SK-N-SH (cell line): ENCODE measurements around the gene CLPSL2. TPM values are rescaled to one million over a fixed set of nuclear protein-coding genes. Genes with fewer than 3 reads are reported as not detected.
A peak's percentile ranks its signal among the peaks of the same experiment; 100 is the strongest.
"Not testable (repeated sequence)": the region's sequence is repeated elsewhere in the genome, so short reads cannot be mapped to it uniquely, and the experiment has no call there.

Experiments used
- CTCF ChIA-PET: fragments of 300-600, 350-600 bp; formaldehyde crosslinking; extraction: SDS; loops from one replicate; lab custom pipeline; 2021; lab: Yijun Ruan, JAX
- POLR2A ChIA-PET: fragments of 350-600 bp; sonication (Branson Sonifier 250); formaldehyde crosslinking; extraction: SDS; loops from one replicate; lab custom pipeline; 2020; ENCODE audit warnings: antibody characterized with exemption, inconsistent platforms; lab: Yijun Ruan, JAX
- DNase-seq: peaks from one replicate; pipeline ENCODE4 v3.0.0; 2012
- H2AFZ ChIP-seq: fragments of 200-600 bp; sonication (generic); 2 replicates; pipeline ENCODE4 v1.8.1; 2016; ENCODE audit warnings: antibody characterized with exemption, mild to moderate bottlenecking, low read depth
- H3F3A ChIP-seq: fragments of 200-600 bp; sonication (generic); replicated peaks from 2 replicates; pipeline ENCODE3; 2016; ENCODE audit warnings: antibody characterized with exemption, mild to moderate bottlenecking; ENCODE audit not compliant: insufficient read depth
- H3K27ac ChIP-seq, 2 experiments: fragments of 200-500 bp in 1 of 2; fragments of 200-600 bp in 1 of 2; sonication (Bioruptor generic) in 1 of 2; sonication (generic), shearing (Covaris generic) in 1 of 2; 2 replicates each; pipeline versions ENCODE4 v1.5.1 to v1.6.1; 2014 to 2016; ENCODE audit warnings: low read depth in 2 of 2, inconsistent platforms in 1 of 2, low read length in 1 of 2, mild to moderate bottlenecking in 1 of 2, mixed read lengths in 1 of 2
- H3K27me3 ChIP-seq: fragments of 200-600 bp; sonication (generic), shearing (Covaris generic); 2 replicates; pipeline ENCODE4 v1.6.1; 2016; ENCODE audit warnings: mixed run types; ENCODE audit not compliant: insufficient read depth
- H3K36me3 ChIP-seq, 2 experiments: fragments of 200-500 bp in 1 of 2; fragments of 200-600 bp in 1 of 2; sonication (Bioruptor generic) in 1 of 2; sonication (generic) in 1 of 2; replicated peaks in 1 of 2; 2 replicates each; pipeline versions ENCODE3 to v1.5.1; 2014 to 2016; ENCODE audit warnings: low read length in 1 of 2, mild to moderate bottlenecking in 1 of 2; ENCODE audit not compliant: insufficient read depth in 2 of 2, control insufficient read depth in 1 of 2
- H3K4me1 ChIP-seq, 2 experiments: fragments of 200-500 bp in 1 of 2; fragments of 200-600 bp in 1 of 2; sonication (Bioruptor generic) in 1 of 2; sonication (generic), shearing (Covaris generic) in 1 of 2; 2 replicates each; pipeline versions ENCODE4 v1.5.1 to v1.6.1; 2014 to 2016; ENCODE audit warnings: low read depth in 1 of 2, low read length in 1 of 2, mixed run types in 1 of 2; ENCODE audit not compliant: insufficient read depth in 2 of 2, control insufficient read depth in 1 of 2
- H3K4me2 ChIP-seq: fragments of 200-600 bp; sonication (generic), shearing (Covaris generic); 2 replicates; pipeline ENCODE4 v1.6.1; 2017; ENCODE audit warnings: mixed run types
- H3K4me3 ChIP-seq, 2 experiments: fragments of 200-500 bp in 1 of 2; fragments of 200-600 bp in 1 of 2; sonication (Bioruptor generic) in 1 of 2; sonication (generic), shearing (Covaris generic) in 1 of 2; 2 replicates each; pipeline versions ENCODE4 v1.5.1 to v1.8.1; 2014 to 2016; ENCODE audit warnings: low read depth in 2 of 2, inconsistent platforms in 1 of 2, low read length in 1 of 2, mild to moderate bottlenecking in 1 of 2, mixed read lengths in 1 of 2, moderate library complexity in 1 of 2
- H3K79me2 ChIP-seq: fragments of 200-600 bp; sonication (generic); 2 replicates; pipeline ENCODE4 v1.8.1; 2017; ENCODE audit warnings: mild to moderate bottlenecking; ENCODE audit not compliant: insufficient read depth
- H3K9ac ChIP-seq: fragments of 200-600 bp; sonication (generic); 2 replicates; pipeline ENCODE4 v1.6.1; 2017; ENCODE audit warnings: mixed run types
- H3K9me2 ChIP-seq: fragments of 200-600 bp; sonication (generic); 2 replicates; pipeline ENCODE4 v1.6.1; 2017; ENCODE audit warnings: mixed run types
- H3K9me3 ChIP-seq: fragments of 200-600 bp; sonication (generic); 2 replicates; pipeline ENCODE4 v1.6.1; 2017; ENCODE audit warnings: mixed run types, mild to moderate bottlenecking, moderate library complexity
- H4K20me1 ChIP-seq: fragments of 200-600 bp; sonication (generic); 2 replicates; pipeline ENCODE4 v1.6.1; 2017; ENCODE audit warnings: mild to moderate bottlenecking, mixed run types; ENCODE audit not compliant: insufficient read depth
- ELF1 ChIP-seq: IDR thresholded peaks from 2 replicates; pipeline ENCODE4 v1.4.0; 2012
- EP300 ChIP-seq, 2 experiments: IDR thresholded peaks; 2 replicates each; pipeline versions ENCODE4 v1.4.0 to v1.6.1; 2012; ENCODE audit warnings: borderline replicate concordance in 1 of 2, low read depth in 1 of 2, low read length in 1 of 2
- FOXJ3 ChIP-seq: sonication (generic); formaldehyde crosslinking; IDR thresholded peaks from 2 replicates; pipeline ENCODE4 v1.5.1; 2020; ENCODE audit warnings: mild to moderate bottlenecking, missing genetic modification reagents
- MXI1 ChIP-seq: IDR thresholded peaks from 2 replicates; pipeline ENCODE4 v1.6.1; 2012; ENCODE audit warnings: mild to moderate bottlenecking, low read depth, low read length, improper control_type of control experiment
- NFIC ChIP-seq: IDR thresholded peaks from 2 replicates; pipeline ENCODE4 v1.4.0; 2012; ENCODE audit warnings: borderline replicate concordance
- POLR2AphosphoS5 ChIP-seq: IDR thresholded peaks from 2 replicates; pipeline ENCODE4 v1.6.1; 2012; ENCODE audit warnings: low read depth, low read length
- RAD21 ChIP-seq: IDR thresholded peaks from 2 replicates; pipeline ENCODE4 v1.6.1; 2012; ENCODE audit warnings: mild to moderate bottlenecking, low read length
- RCOR1 ChIP-seq: fragments of 150-350 bp; IDR thresholded peaks from 2 replicates; pipeline ENCODE4 v1.6.1; 2017; ENCODE audit warnings: antibody characterized with exemption, low read length
- SIN3A ChIP-seq: IDR thresholded peaks from 2 replicates; pipeline ENCODE4 v1.6.1; 2012; ENCODE audit warnings: low read depth, mild to moderate bottlenecking, low read length, moderate library complexity, borderline replicate concordance
- SMC3 ChIP-seq: IDR thresholded peaks from 2 replicates; pipeline ENCODE4 v1.6.1; 2012; ENCODE audit warnings: low read depth, low read length, improper control_type of control experiment
- TAF1 ChIP-seq: IDR thresholded peaks from 2 replicates; pipeline ENCODE4 v1.6.1; 2012; ENCODE audit warnings: low read depth, mild to moderate bottlenecking, low read length, moderate library complexity, borderline replicate concordance
- TCF12 ChIP-seq: IDR thresholded peaks from 2 replicates; pipeline ENCODE4 v1.4.0; 2012
- TEAD4 ChIP-seq: IDR thresholded peaks from 2 replicates; pipeline ENCODE4 v1.4.0; 2012; ENCODE audit warnings: mild to moderate bottlenecking, borderline replicate concordance; ENCODE audit not compliant: insufficient read depth
- YY1 ChIP-seq: IDR thresholded peaks from 2 replicates; pipeline ENCODE4 v1.4.0; 2012; ENCODE audit warnings: low read depth, mild to moderate bottlenecking
- WGBS: methylation state at CpG from one replicate; pipeline ENCODE4 v1.1.6; 2017; ENCODE audit warnings: low lambda C conversion rate; 5-methylcytosine and 5-hydroxymethylcytosine counted together
- polyA plus RNA-seq, 3 experiments: library from polyadenylated mRNA; depleted of rRNA; stranded (reverse); fragments of >200 nt; gene quantifications; 2 replicates each; pipeline ENCODE4 v1.2.3, GENCODE V29; 2012
- TF ChIP-seq, protein P1 (sequence below): fragments of 150-350 bp; IDR thresholded peaks from 2 replicates; pipeline ENCODE4 v1.6.1; 2016; ENCODE audit warnings: mild to moderate bottlenecking, low read depth, low read length
- TF ChIP-seq, protein P2 (sequence below): IDR thresholded peaks from 2 replicates; pipeline ENCODE4 v1.4.0; 2012; ENCODE audit warnings: low read depth, borderline replicate concordance
- TF ChIP-seq, protein P3 (sequence below): IDR thresholded peaks from 2 replicates; pipeline ENCODE4 v1.4.0; 2012; ENCODE audit warnings: low read depth, borderline replicate concordance

Gene CLPSL2
- polyA plus RNA-seq, 1 of the 3 experiments (the other 2 are of a cell fraction), result not detected

DNA sequence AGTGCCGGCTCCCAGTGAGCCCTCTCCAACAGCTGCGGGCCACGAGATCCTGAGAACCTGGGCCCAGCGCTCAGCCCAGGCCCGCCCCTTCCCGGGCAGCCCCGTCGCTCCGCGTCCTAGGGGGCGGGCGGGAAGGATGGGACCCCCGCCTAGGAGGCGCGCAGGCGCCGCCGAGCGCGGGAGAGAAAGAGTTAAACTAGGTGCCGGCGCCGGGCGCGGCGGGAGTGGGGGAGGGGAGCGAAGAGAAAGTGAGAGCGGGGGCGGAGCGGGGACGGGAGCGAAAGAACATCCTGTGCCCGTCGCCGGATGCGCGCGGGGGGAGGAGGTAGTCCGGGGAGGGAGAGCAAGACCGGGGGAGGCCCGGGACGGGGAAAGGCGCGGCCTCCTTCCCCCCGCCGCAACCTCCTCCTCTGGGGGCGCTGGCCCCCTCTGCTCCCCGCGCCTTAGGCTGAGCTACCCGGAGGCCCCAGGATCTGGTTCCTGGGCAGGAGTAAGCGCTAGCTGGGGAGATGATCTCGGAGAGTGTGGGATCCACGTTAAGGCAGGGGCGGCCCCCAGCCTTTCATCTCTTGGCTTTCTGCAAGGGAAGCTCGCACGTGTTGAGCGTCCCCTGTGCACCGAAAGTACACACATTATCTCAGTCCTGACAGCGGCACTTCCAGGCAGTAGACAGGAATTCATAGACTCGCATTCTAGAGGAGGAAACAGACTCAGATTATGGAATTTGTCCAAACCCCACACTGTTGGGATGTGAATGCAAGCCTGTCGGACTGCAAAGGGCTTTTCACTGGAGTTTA lies 44.5 kb upstream of the CLPSL2 start (continued):
- TF ChIP-seq TAF1, result peak; percentile 27; the same call in 1 of the 2 replicates
- TF ChIP-seq RAD21, result peak; percentile 27
- peak in 1 of 2 experiments; percentile 58; a peak in 2 of 4 replicates for TF ChIP-seq EP300 (IDR thresholded peaks at IDR 0.05; ENCODE audit: borderline replicate concordance in 1 of 2, low read depth in 1 of 2, low read length in 1 of 2)

DNA sequence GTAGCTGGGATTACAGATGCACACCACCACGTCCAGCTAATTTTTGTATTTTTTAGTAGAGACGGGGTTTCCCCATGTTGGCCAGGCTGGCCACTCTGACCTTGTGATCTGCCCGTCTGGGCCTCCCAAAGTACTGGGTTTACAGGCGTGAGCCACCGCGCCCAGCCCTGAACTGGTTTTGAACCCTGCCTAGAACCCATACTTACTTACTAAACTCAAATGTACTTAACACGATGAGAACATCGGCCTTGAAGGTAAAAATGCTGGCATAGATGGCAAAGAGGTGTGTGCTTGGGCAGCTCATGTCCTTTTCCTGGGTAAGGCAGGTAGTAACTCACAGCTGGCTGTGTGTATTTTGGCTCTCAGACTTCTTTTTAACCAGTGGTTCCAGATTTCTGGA lies 42.8 kb upstream of the CLPSL2 start:
- no peak overlapping the region for H3K9ac ChIP-seq
- H3F3A ChIP-seq, result no peaks in the 10 kb centered on the region
- no peaks in the 10 kb centered on the region for H3K36me3 ChIP-seq
- H4K20me1 ChIP-seq, result no peaks in the 10 kb centered on the region
- no peaks in the 10 kb centered on the region for H3K9me2 ChIP-seq
- CTCF ChIA-PET, result interaction anchor here (0.6 to 11.0 kb wide), 6 partner anchors 8 to 211 kb away, joined by 3 to 271 read pairs (median 3); no protein-coding TSS in a partner anchor
- no peak overlapping the region for H3K4me3 ChIP-seq
- H3K27me3 ChIP-seq, result no peaks in the 10 kb centered on the region
- 98% methylated on average over 8 of the region's 8 CpGs for WGBS
- H3K79me2 ChIP-seq, result no peaks in the 10 kb centered on the region
- TF ChIP-seq TEAD4 (no peak), YY1 (no peak), ELF1 (no peak), TAF1 (no peak), SIN3A (no peak), FOXJ3 (no peak), EP300 (IDR thresholded peaks at IDR 0.05; ENCODE audit: borderline replicate concordance in 1 of 2, low read depth in 1 of 2, low read length in 1 of 2) (no peak), RCOR1 (no peak), TCF12 (no peak), SMC3 (no peak), RAD21 (no peak), MXI1 (no peak), POLR2AphosphoS5 (no peak), NFIC (no peak)
- TF ChIP-seq, protein P1, sequence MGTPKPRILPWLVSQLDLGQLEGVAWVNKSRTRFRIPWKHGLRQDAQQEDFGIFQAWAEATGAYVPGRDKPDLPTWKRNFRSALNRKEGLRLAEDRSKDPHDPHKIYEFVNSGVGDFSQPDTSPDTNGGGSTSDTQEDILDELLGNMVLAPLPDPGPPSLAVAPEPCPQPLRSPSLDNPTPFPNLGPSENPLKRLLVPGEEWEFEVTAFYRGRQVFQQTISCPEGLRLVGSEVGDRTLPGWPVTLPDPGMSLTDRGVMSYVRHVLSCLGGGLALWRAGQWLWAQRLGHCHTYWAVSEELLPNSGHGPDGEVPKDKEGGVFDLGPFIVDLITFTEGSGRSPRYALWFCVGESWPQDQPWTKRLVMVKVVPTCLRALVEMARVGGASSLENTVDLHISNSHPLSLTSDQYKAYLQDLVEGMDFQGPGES, result no peak
- TF ChIP-seq, protein P2, sequence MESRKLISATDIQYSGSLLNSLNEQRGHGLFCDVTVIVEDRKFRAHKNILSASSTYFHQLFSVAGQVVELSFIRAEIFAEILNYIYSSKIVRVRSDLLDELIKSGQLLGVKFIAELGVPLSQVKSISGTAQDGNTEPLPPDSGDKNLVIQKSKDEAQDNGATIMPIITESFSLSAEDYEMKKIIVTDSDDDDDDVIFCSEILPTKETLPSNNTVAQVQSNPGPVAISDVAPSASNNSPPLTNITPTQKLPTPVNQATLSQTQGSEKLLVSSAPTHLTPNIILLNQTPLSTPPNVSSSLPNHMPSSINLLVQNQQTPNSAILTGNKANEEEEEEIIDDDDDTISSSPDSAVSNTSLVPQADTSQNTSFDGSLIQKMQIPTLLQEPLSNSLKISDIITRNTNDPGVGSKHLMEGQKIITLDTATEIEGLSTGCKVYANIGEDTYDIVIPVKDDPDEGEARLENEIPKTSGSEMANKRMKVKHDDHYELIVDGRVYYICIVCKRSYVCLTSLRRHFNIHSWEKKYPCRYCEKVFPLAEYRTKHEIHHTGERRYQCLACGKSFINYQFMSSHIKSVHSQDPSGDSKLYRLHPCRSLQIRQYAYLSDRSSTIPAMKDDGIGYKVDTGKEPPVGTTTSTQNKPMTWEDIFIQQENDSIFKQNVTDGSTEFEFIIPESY, result no peak
- TF ChIP-seq, protein P3, sequence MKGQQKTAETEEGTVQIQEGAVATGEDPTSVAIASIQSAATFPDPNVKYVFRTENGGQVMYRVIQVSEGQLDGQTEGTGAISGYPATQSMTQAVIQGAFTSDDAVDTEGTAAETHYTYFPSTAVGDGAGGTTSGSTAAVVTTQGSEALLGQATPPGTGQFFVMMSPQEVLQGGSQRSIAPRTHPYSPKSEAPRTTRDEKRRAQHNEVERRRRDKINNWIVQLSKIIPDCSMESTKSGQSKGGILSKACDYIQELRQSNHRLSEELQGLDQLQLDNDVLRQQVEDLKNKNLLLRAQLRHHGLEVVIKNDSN, result no peak
- TF ChIP-seq, all 33 proteins: peak for 0
- no peak overlapping the region for H3K4me2 ChIP-seq
- H3K9me3 ChIP-seq, result no peaks in the 10 kb centered on the region
- peaks cover 5 to 28% of the 10 kb centered on the region in 2 experiments; a peak in 2 of 4 replicates for H3K4me1 ChIP-seq
- no peak overlapping the region for H2AFZ ChIP-seq
- POLR2A ChIA-PET, result no interaction called here
- DNase-seq, result no peak
- H3K27ac ChIP-seq, result no peak overlapping the region

DNA sequence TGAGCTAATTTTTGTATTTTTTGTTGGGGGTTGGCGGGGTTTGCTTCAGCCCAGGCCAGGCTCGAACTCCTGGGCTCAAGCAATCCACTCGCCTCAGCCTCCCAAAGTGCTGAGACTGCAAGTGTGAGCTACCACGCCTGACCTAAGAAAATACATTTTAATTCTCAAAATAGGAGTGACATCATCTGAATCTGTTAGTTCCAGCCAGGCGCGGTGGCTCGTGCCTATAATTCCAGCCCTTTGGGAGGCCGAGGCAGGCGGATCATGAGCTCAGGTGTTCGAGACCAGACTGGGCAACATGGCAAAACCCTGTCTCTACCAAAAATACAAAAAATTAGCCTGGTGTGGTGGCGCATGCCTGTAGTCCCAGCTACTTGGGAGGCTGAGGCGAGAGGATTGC lies 42.1 kb upstream of the CLPSL2 start:
- 89% methylated on average over 12 of the region's 12 CpGs for WGBS
- CTCF ChIA-PET, result interaction anchor here (0.6 to 11.0 kb wide), 8 partner anchors 9 to 236 kb away, joined by 3 to 271 read pairs (median 3); no protein-coding TSS in a partner anchor

More for the DNA sequence above, 42.1 kb upstream of the CLPSL2 start:
- H3K27ac ChIP-seq, H3K9me3 ChIP-seq, H2AFZ ChIP-seq, H3K4me2 ChIP-seq, H3K36me3 ChIP-seq, H3K27me3 ChIP-seq, H3K9ac ChIP-seq, H3K9me2 ChIP-seq, DNase-seq, H3K4me3 ChIP-seq, POLR2A ChIA-PET, H3F3A ChIP-seq, H3K79me2 ChIP-seq, H4K20me1 ChIP-seq: not testable (repeated sequence)
- peaks cover 5 to 21% of the 10 kb centered on the region in 2 experiments; a peak in 2 of 4 replicates for H3K4me1 ChIP-seq
